MM.1S (cell line): ENCODE measurements around the gene SLIT3.

Experiments used
- DNase-seq: peaks from one replicate; pipeline ENCODE4 v3.0.0-alpha.2; 2015
- H2AFZ ChIP-seq: fragments of 300-600 bp; sonication (generic); 2 replicates; pipeline ENCODE4 v1.6.0; 2016; ENCODE audit warnings: antibody characterized with exemption, low read length
- H3F3A ChIP-seq: fragments of 300-600 bp; sonication (generic); 2 replicates; pipeline ENCODE4 v1.6.1; 2016; ENCODE audit warnings: mild to moderate bottlenecking, antibody characterized with exemption, low read length, moderate library complexity, mixed read lengths; ENCODE audit not compliant: insufficient read depth
- H3K27ac ChIP-seq: fragments of 300-600 bp; sonication (generic); 2 replicates; pipeline ENCODE4 v1.5.1; 2016; ENCODE audit warnings: mild to moderate bottlenecking, low read length
- H3K27me3 ChIP-seq: fragments of 300-600 bp; sonication (generic); replicated peaks from 2 replicates; pipeline ENCODE4 v1.6.0; 2016; ENCODE audit warnings: low read length; ENCODE audit not compliant: insufficient read depth
- H3K36me3 ChIP-seq: fragments of 300-600 bp; sonication (generic); replicated peaks from 2 replicates; pipeline ENCODE4 v1.6.1; 2016; ENCODE audit warnings: mild to moderate bottlenecking, low read length, mixed read lengths; ENCODE audit not compliant: insufficient read depth
- H3K4me1 ChIP-seq: fragments of 300-600 bp; sonication (generic); 2 replicates; pipeline ENCODE4 v1.6.1; 2016; ENCODE audit warnings: low read length, mixed read lengths
- H3K4me2 ChIP-seq: fragments of 300-600 bp; sonication (generic); 2 replicates; pipeline ENCODE4 v1.6.0; 2016; ENCODE audit warnings: low read depth, low read length
- H3K4me3 ChIP-seq: fragments of 300-600 bp; sonication (generic); 2 replicates; pipeline ENCODE4 v1.5.1; 2016; ENCODE audit warnings: low read length, mixed read lengths
- H3K79me2 ChIP-seq: fragments of 300-600 bp; sonication (generic); 2 replicates; pipeline ENCODE4 v1.6.1; 2016; ENCODE audit warnings: mixed run types, low read length, mixed read lengths
- H3K9ac ChIP-seq: fragments of 300-600 bp; sonication (generic); 2 replicates; pipeline ENCODE4 v1.6.1; 2016; ENCODE audit warnings: low read length, mixed read lengths
- H3K9me2 ChIP-seq: fragments of 300-600 bp; sonication (generic); replicated peaks from 2 replicates; pipeline ENCODE4 v1.6.1; 2016; ENCODE audit warnings: mild to moderate bottlenecking, low read length, mixed read lengths; ENCODE audit not compliant: insufficient read depth
- H3K9me3 ChIP-seq: fragments of 300-600 bp; sonication (generic); replicated peaks from 2 replicates; pipeline ENCODE4 v1.6.1; 2016; ENCODE audit warnings: mild to moderate bottlenecking, low read length, mixed read lengths; ENCODE audit not compliant: insufficient read depth
- H4K20me1 ChIP-seq: fragments of 300-600 bp; sonication (generic); 2 replicates; pipeline ENCODE4 v1.6.1; 2016; ENCODE audit warnings: mild to moderate bottlenecking, low read length, moderate library complexity, mixed read lengths; ENCODE audit not compliant: insufficient read depth
- CTCF ChIP-seq: fragments of 300-600 bp; sonication (generic); IDR thresholded peaks from 2 replicates; pipeline ENCODE4 v1.5.1; 2016; ENCODE audit warnings: antibody characterized with exemption, low read length, mixed read lengths
- EZH2 ChIP-seq: fragments of 300-600 bp; sonication (generic); optimal IDR thresholded peaks from 2 replicates; pipeline ENCODE3; 2017; ENCODE audit warnings: low read depth, mild to moderate bottlenecking, antibody characterized with exemption, low read length, mixed read lengths
- EZH2phosphoT487 ChIP-seq: fragments of 300-600 bp; sonication (generic); IDR thresholded peaks from 2 replicates; pipeline ENCODE4 v1.6.1; 2018; ENCODE audit warnings: antibody characterized with exemption, low read length

The SLIT3 gene

GRCh38 chr5:169037466-169037865, 263.5 kb downstream of the SLIT3 start:
- H3K4me1 ChIP-seq = no peaks in the 10 kb centered on the region
- H3K27ac ChIP-seq = no peak overlapping the region
- DNase-seq = no peak
- no peak overlapping the region for H3K4me2 ChIP-seq
- no peak overlapping the region for H2AFZ ChIP-seq
- H3F3A ChIP-seq = no peaks in the 10 kb centered on the region
- no peaks in the 10 kb centered on the region for H3K9me3 ChIP-seq
- TF ChIP-seq EZH2phosphoT487 (no peak), CTCF (no peak), EZH2 (no peak)
- no peaks in the 10 kb centered on the region for H3K36me3 ChIP-seq
- H4K20me1 ChIP-seq = no peaks in the 10 kb centered on the region
- H3K4me3 ChIP-seq = no peak overlapping the region
- H3K27me3 ChIP-seq = no peaks in the 10 kb centered on the region
- H3K79me2 ChIP-seq = no peaks in the 10 kb centered on the region
- H3K9me2 ChIP-seq = no peaks in the 10 kb centered on the region
- H3K9ac ChIP-seq = no peak overlapping the region

- DNase-seq = no peak
- no peaks in the 10 kb centered on the region for H3K27me3 ChIP-seq
- H4K20me1 ChIP-seq = no peaks in the 10 kb centered on the region
- H3K9me3 ChIP-seq = no peaks in the 10 kb centered on the region
- no peaks in the 10 kb centered on the region for H3K9me2 ChIP-seq
- H2AFZ ChIP-seq = no peak overlapping the region
- no peak overlapping the region for H3K4me3 ChIP-seq
- H3K36me3 ChIP-seq = no peaks in the 10 kb centered on the region
- no peaks in the 10 kb centered on the region for H3K4me1 ChIP-seq
- no peak for TF ChIP-seq EZH2phosphoT487
- no peak overlapping the region for H3K4me2 ChIP-seq
- H3K79me2 ChIP-seq = no peaks in the 10 kb centered on the region
- H3K9ac ChIP-seq = no peak overlapping the region
- no peaks in the 10 kb centered on the region for H3F3A ChIP-seq
- no peak overlapping the region for H3K27ac ChIP-seq
Measured at GRCh38 chr5:169036079-169036805, 264.7 kb downstream of the SLIT3 start.

GRCh38 chr5:169029661-169030274, 271.2 kb downstream of the SLIT3 start:
- Histone ChIP-seq H3K36me3 (no peaks in the 10 kb centered on the region), H3K4me3 (no peak overlapping the region), H3K9me3 (no peaks in the 10 kb centered on the region), H3K4me2 (no peak overlapping the region), H3K27ac (no peak overlapping the region), H3F3A (no peaks in the 10 kb centered on the region), H3K4me1 (no peaks in the 10 kb centered on the region), H4K20me1 (no peaks in the 10 kb centered on the region), H3K27me3 (no peaks in the 10 kb centered on the region), H3K9ac (no peak overlapping the region), H3K9me2 (no peaks in the 10 kb centered on the region), H3K79me2 (no peaks in the 10 kb centered on the region), H2AFZ (no peak overlapping the region)
- no peak for DNase-seq
- TF ChIP-seq EZH2 = no peak
- no peak for TF ChIP-seq EZH2phosphoT487

GRCh38 chr5:169029037-169029436, 271.9 kb downstream of the SLIT3 start:
- Histone ChIP-seq H3K9me2 (no peaks in the 10 kb centered on the region), H3K27me3 (no peaks in the 10 kb centered on the region), H3K27ac (no peak overlapping the region), H3K36me3 (no peaks in the 10 kb centered on the region), H4K20me1 (no peaks in the 10 kb centered on the region), H3K4me2 (no peak overlapping the region), H3K9me3 (no peaks in the 10 kb centered on the region), H3K4me3 (no peak overlapping the region), H3K4me1 (no peaks in the 10 kb centered on the region), H2AFZ (no peak overlapping the region), H3K79me2 (no peaks in the 10 kb centered on the region), H3F3A (no peaks in the 10 kb centered on the region), H3K9ac (no peak overlapping the region)
- DNase-seq = no peak
- no peak for TF ChIP-seq CTCF
- TF ChIP-seq EZH2phosphoT487 = no peak
- TF ChIP-seq EZH2 = no peak
